Activated CD4-positive, alpha-beta T cell treated with anti-CD3 and anti-CD28 coated beads, Interleukin-2, amount 50 U/mL, for 16 hours (primary cell): ENCODE results near the gene PLEKHH3.
"Not testable (repeated sequence)": the region's sequence is repeated elsewhere in the genome, so short reads cannot be mapped to it uniquely, and the experiment has no call there.

Experiments used
- DNase-seq: peaks from one replicate; pipeline ENCODE4 v3.0.0-alpha.2; 2020

The PLEKHH3 gene

GRCh38 chr17:42669977-42670788 lies 6.6 kb downstream of the PLEKHH3 start:
- no peak for DNase-seq

- no peak for DNase-seq
These were observed 7.2 kb downstream of the PLEKHH3 start for GRCh38 chr17:42669705-42669976.

- DNase-seq: no peak
These were observed 9.5 kb downstream of the PLEKHH3 start for GRCh38 chr17:42667088-42667951.

GRCh38 chr17:42666126-42666525 lies 10.7 kb downstream of the PLEKHH3 start:
- not testable (repeated sequence) for DNase-seq

GRCh38 chr17:42665581-42666001 lies 11.2 kb downstream of the PLEKHH3 start:
- no peak for DNase-seq

GRCh38 chr17:42660692-42661345 lies 16.0 kb downstream of the PLEKHH3 start:
- DNase-seq: no peak

GRCh38 chr17:42659932-42660274 lies 16.9 kb downstream of the PLEKHH3 start:
- not testable (repeated sequence) for DNase-seq

- peak; percentile 71 for DNase-seq
These were observed 17.5 kb downstream of the PLEKHH3 start, which contains the start of gene TUBG2 for GRCh38 chr17:42659079-42659931. Gene TUBG2 (plus strand): TSS chr17:42659284. CDS start chr17:42659504, 220 bp downstream.

GRCh38 chr17:42657824-42658588 lies 18.8 kb downstream of the PLEKHH3 start:
- no peak for DNase-seq

GRCh38 chr17:42655528-42655927 lies 21.3 kb downstream of the PLEKHH3 start:
- no peak for DNase-seq

- no peak for DNase-seq
These were observed 23.3 kb downstream of the PLEKHH3 start for GRCh38 chr17:42653179-42654124.

- DNase-seq: no peak
These were observed 25.4 kb downstream of the PLEKHH3 start for GRCh38 chr17:42651392-42651791.

GRCh38 chr17:42647778-42648177 lies 29.0 kb downstream of the PLEKHH3 start:
- DNase-seq: no peak

- no peak for DNase-seq
These were observed 34.5 kb downstream of the PLEKHH3 start for GRCh38 chr17:42642336-42642735.

GRCh38 chr17:42640121-42640520 lies 36.7 kb downstream of the PLEKHH3 start:
- DNase-seq: no peak

GRCh38 chr17:42639525-42640113 lies 37.2 kb downstream of the PLEKHH3 start:
- DNase-seq: no peak

- DNase-seq: no peak
These were observed 43.8 kb downstream of the PLEKHH3 start for GRCh38 chr17:42632949-42633444.

GRCh38 chr17:42629411-42630009 lies 47.3 kb downstream of the PLEKHH3 start:
- no peak for DNase-seq

- not testable (repeated sequence) for DNase-seq
These were observed 49.6 kb downstream of the PLEKHH3 start for GRCh38 chr17:42627032-42627764.
